Liver (tissue), 9 donors: ENCODE measurements around the gene LRRC32. TPM values are rescaled to one million over a fixed set of nuclear protein-coding genes. Genes with fewer than 3 reads are reported as not detected.

Experiments used
- DNase-seq: peaks from one replicate; pipeline ENCODE4 v3.0.0-alpha.2; 2017; ENCODE audit warnings: low spot score
- H3K27ac ChIP-seq, 2 donors: one replicate each; pipeline ENCODE4 v1.7.0; 2013; ENCODE audit warnings: inconsistent platforms in 2 of 2, low read length in 2 of 2, control low read depth in 1 of 2, low read depth in 1 of 2, mild to moderate bottlenecking in 1 of 2
- H3K27me3 ChIP-seq, 4 donors: one replicate each; pipeline versions ENCODE4 v1.6.1 to v1.7.0; 2013; ENCODE audit warnings: low read length in 3 of 4, inconsistent platforms in 1 of 4, mild to moderate bottlenecking in 1 of 4, moderate library complexity in 1 of 4; ENCODE audit not compliant: control insufficient read depth in 4 of 4, insufficient read depth in 4 of 4
- H3K36me3 ChIP-seq, 4 donors: one replicate each; pipeline versions ENCODE4 v1.6.1 to v1.7.0; 2013; ENCODE audit warnings: low read length in 3 of 4, mild to moderate bottlenecking in 3 of 4, low read depth in 1 of 4, moderate library complexity in 1 of 4; ENCODE audit not compliant: control insufficient read depth in 4 of 4, insufficient read depth in 3 of 4
- H3K4me1 ChIP-seq, 4 donors: one replicate each; pipeline versions ENCODE4 v1.6.1 to v1.7.0; 2013; ENCODE audit warnings: low read length in 3 of 4, mild to moderate bottlenecking in 3 of 4, moderate library complexity in 1 of 4; ENCODE audit not compliant: control insufficient read depth in 4 of 4, insufficient read depth in 4 of 4
- H3K4me3 ChIP-seq, 3 donors: one replicate each; pipeline versions ENCODE4 v1.6.1 to v1.7.0; 2013; ENCODE audit warnings: low read length in 3 of 3, control low read depth in 1 of 3, low read depth in 1 of 3, mild to moderate bottlenecking in 1 of 3
- H3K9ac ChIP-seq, 2 donors: one replicate each; pipeline ENCODE4 v1.7.0; 2013; ENCODE audit warnings: low read length in 2 of 2, mild to moderate bottlenecking in 2 of 2, moderate library complexity in 2 of 2, control low read depth in 1 of 2, low read depth in 1 of 2
- H3K9me3 ChIP-seq, 4 donors: one replicate each; pipeline versions ENCODE4 v1.6.1 to v1.7.0; 2013; ENCODE audit warnings: low read length in 3 of 4; ENCODE audit not compliant: control insufficient read depth in 4 of 4
- FOXA2 ChIP-seq: IDR thresholded peaks from 2 replicates; pipeline ENCODE4 v1.6.1; 2016; ENCODE audit warnings: antibody characterized with exemption
- NR2F2 ChIP-seq: IDR thresholded peaks from 2 replicates; pipeline ENCODE4 v1.6.1; 2016; ENCODE audit warnings: antibody characterized with exemption
- RXRA ChIP-seq, 2 donors: IDR thresholded peaks; 2 replicates each; pipeline ENCODE4 v1.6.1; 2017 to 2018; ENCODE audit warnings: antibody characterized with exemption in 2 of 2, mild to moderate bottlenecking in 1 of 2
- YY1 ChIP-seq: IDR thresholded peaks from 2 replicates; pipeline ENCODE4 v1.6.1; 2016; ENCODE audit warnings: antibody characterized with exemption, mild to moderate bottlenecking
- WGBS: extraction: QIAGEN DNeasy Blood & Tissue Kit; methylation state at CpG from one replicate; pipeline ENCODE4 v1.1.7; 2013; 5-methylcytosine and 5-hydroxymethylcytosine counted together
- polyA plus RNA-seq, 2 donors: library from polyadenylated mRNA; stranded (reverse) in 1 of 2; unstranded in 1 of 2; fragments of 200-250 nt in 1 of 2; fragments of >200 nt in 1 of 2; fragmentation: Nextera tagmentation in 1 of 2; extraction: Ambion mirVana in 1 of 2; gene quantifications; one replicate each; pipeline versions ENCODE4 v1.2.1 to v1.2.3, GENCODE V29; 2013 to 2015
- total RNA-seq, 2 donors: library from RNA; depleted of rRNA; stranded (reverse); fragments of >200 nt; gene quantifications; one replicate each; pipeline ENCODE4 v1.2.3, GENCODE V29; 2014
- TF ChIP-seq, protein P1 (sequence below): IDR thresholded peaks from 2 replicates; pipeline ENCODE4 v1.6.1; 2016; ENCODE audit warnings: antibody characterized with exemption, mild to moderate bottlenecking
- donor health status: healthy.
- donor health status: healthy.
- donor health status: healthy.
- donor health status: healthy.
- donor health status: healthy.

Gene LRRC32
- total and polyA plus RNA-seq, 4 donors = 5.4 to 15.4 (median 9.3) TPM

DNA sequence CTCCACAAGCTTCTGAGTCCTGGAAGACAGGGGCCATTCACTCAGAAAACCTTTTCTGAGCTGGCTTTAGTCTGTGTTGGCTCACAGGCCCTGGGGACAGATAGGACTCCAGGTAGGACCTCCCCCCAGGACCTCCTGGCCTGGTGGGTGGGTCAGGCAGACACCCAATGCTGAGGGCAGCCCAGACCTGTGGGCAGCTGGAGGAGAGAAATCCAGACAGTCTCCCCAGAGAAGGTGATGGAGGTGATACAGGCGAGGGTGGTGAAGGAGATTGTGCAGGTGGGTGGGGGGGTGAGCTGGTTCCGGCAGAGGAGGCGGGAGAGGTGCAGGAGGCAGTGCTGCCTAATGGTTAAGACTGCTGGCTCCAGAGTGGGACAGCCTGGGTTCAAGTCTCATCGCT is 15.6 kb downstream of the LRRC32 start:
- no peak overlapping the region for H3K4me3 ChIP-seq
- WGBS = 90% methylated on average over 4 of the region's 4 CpGs
- no peak for TF ChIP-seq FOXA2
- no peaks in the 10 kb centered on the region for H3K36me3 ChIP-seq
- no peak overlapping the region for H3K9ac ChIP-seq
- H3K4me1 ChIP-seq = peaks cover 0 to 3% (median 0%) of the 10 kb centered on the region in 4 donors
- no peaks in the 10 kb centered on the region for H3K27me3 ChIP-seq
- H3K9me3 ChIP-seq = no peaks in the 10 kb centered on the region
- H3K27ac ChIP-seq = peak overlapping the region; percentile 46 to 60
- no peak for DNase-seq

DNA sequence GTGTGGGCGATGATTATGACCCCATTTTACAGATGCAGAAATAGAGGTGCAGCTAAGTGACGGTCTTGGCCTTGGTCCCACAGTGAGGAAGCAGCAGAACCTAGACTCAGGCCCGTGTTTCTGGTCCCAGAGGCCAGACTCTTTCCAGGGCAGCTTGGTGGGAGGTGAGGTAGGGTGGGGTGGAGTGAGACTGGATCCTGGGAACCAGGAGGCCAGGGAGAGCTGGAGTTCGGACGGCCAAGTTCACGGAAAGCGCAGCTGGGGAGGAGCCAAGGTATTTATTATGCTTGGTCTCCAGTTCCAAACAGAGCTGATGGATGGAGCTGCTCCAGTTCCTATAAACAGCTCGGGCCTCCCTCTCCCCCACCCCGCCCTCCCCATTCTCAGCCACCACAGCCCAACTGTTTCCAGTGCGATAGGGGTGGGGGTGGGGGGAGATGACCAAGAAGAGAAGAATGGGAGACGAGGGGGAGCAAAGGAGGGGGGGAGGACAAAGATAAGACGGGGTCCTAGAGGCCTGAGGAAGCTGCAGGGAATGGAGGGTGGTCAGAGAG is 16.2 kb downstream of the LRRC32 start:
- WGBS = 68% methylated on average over 12 of the region's 12 CpGs

DNA sequence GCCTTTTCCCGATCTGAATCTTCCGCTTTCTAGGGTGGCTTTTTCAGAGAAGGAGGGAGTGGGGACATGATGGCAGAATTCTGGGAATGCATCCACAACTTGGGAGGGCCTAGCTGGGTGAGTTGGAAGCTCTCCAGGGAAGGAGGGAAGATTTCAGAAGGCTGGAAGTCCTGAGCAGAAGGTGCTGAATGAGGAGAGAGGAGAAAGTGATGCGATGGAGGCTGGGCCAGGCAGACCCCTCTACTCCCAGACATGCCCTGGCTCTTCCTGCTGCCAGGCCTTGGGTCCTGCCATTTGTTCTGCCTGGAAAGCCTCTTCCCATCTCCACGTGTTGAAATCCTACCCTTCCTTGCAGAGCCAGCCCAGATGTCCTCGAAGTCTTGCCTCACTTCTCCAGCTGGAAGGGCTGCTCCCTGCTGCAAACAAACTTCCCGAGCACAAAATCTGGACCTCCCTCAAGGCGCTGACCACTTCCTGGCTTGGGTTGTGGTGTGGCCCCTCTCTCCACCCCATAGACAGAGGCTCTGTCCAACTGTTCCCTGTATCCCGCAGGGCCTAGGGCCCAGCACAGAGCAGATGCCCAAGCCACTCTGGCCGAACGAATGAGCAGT is 16.8 kb downstream of the LRRC32 start:
- H3K27me3 ChIP-seq = no peaks in the 10 kb centered on the region
- H3K9ac ChIP-seq = no peak overlapping the region
- peak overlapping the region; percentile 15 to 64 for H3K27ac ChIP-seq
- H3K9me3 ChIP-seq = no peaks in the 10 kb centered on the region
- H3K36me3 ChIP-seq = no peaks in the 10 kb centered on the region
- no peak for TF ChIP-seq NR2F2
- TF ChIP-seq, protein P1, sequence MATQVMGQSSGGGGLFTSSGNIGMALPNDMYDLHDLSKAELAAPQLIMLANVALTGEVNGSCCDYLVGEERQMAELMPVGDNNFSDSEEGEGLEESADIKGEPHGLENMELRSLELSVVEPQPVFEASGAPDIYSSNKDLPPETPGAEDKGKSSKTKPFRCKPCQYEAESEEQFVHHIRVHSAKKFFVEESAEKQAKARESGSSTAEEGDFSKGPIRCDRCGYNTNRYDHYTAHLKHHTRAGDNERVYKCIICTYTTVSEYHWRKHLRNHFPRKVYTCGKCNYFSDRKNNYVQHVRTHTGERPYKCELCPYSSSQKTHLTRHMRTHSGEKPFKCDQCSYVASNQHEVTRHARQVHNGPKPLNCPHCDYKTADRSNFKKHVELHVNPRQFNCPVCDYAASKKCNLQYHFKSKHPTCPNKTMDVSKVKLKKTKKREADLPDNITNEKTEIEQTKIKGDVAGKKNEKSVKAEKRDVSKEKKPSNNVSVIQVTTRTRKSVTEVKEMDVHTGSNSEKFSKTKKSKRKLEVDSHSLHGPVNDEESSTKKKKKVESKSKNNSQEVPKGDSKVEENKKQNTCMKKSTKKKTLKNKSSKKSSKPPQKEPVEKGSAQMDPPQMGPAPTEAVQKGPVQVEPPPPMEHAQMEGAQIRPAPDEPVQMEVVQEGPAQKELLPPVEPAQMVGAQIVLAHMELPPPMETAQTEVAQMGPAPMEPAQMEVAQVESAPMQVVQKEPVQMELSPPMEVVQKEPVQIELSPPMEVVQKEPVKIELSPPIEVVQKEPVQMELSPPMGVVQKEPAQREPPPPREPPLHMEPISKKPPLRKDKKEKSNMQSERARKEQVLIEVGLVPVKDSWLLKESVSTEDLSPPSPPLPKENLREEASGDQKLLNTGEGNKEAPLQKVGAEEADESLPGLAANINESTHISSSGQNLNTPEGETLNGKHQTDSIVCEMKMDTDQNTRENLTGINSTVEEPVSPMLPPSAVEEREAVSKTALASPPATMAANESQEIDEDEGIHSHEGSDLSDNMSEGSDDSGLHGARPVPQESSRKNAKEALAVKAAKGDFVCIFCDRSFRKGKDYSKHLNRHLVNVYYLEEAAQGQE = peak; percentile 84
- no peak for DNase-seq
- WGBS = 82% methylated on average over 10 of the region's 10 CpGs
- peaks cover 0 to 3% (median 0%) of the 10 kb centered on the region in 4 donors for H3K4me1 ChIP-seq
- no peak overlapping the region for H3K4me3 ChIP-seq

More for the DNA sequence above, 16.2 kb downstream of the LRRC32 start:
- no peaks in the 10 kb centered on the region for H3K9me3 ChIP-seq
- peak overlapping the region; percentile 60 to 64 for H3K27ac ChIP-seq
- no peaks in the 10 kb centered on the region for H3K36me3 ChIP-seq
- no peak for TF ChIP-seq NR2F2
- peak in 1 of 2 donors; percentile 20 for TF ChIP-seq RXRA (IDR thresholded peaks at IDR 0.05)
- TF ChIP-seq, protein P1 = no peak
- no peak for TF ChIP-seq YY1
- peaks cover 0 to 3% (median 0%) of the 10 kb centered on the region in 4 donors for H3K4me1 ChIP-seq
- no peak overlapping the region for H3K9ac ChIP-seq
- DNase-seq = no peak
- no peaks in the 10 kb centered on the region for H3K27me3 ChIP-seq
- no peak overlapping the region for H3K4me3 ChIP-seq
